IMR-90 (cell line): ENCODE results near the gene GRK5. TPM values are rescaled to one million over a fixed set of nuclear protein-coding genes. Genes with fewer than 3 reads are reported as not detected.
A peak's percentile ranks its signal among the peaks of the same experiment; 100 is the strongest.

Experiments used
- ATAC-seq: fragments of 200-7000 bp; cut with Tn5 transposase; 2 replicates; pipeline ENCODE4 v1.9.1; 2020; ENCODE audit warnings: low read depth, mild to moderate bottlenecking, moderate library complexity
- BruUV-seq: library from RNA; stranded (reverse); fragments of 400-500 nt; replicated peaks from 2 replicates; lab custom pipeline; 2021; lab: Mats Ljungman, UMichigan
- CTCF ChIA-PET: fragments of 300-600 bp; formaldehyde crosslinking; extraction: SDS; loops from one replicate; lab custom pipeline; 2021; ENCODE audit warnings: antibody characterized with exemption; lab: Yijun Ruan, JAX
- POLR2A ChIA-PET: fragments of 300-600 bp; sonication (Branson Sonifier 250); formaldehyde crosslinking; loops from one replicate; lab custom pipeline; 2022; ENCODE audit warnings: antibody characterized with exemption; ENCODE audit not compliant: unreplicated experiment; lab: Charles Lee
- DNase-seq: peaks from one replicate; pipeline ENCODE4 v3.0.0; 2013
- H2AFZ ChIP-seq: replicated peaks from 2 replicates; pipeline ENCODE3; 2013; ENCODE audit warnings: low read length, mild to moderate bottlenecking; ENCODE audit not compliant: poor library complexity
- H2AK5ac ChIP-seq: 2 replicates; pipeline ENCODE4 v1.6.1; 2013; ENCODE audit warnings: low read depth, low read length, inconsistent platforms
- H2AK9ac ChIP-seq: replicated peaks from 2 replicates; pipeline ENCODE3; 2013; ENCODE audit warnings: mild to moderate bottlenecking, low read depth, low read length, moderate library complexity; ENCODE audit not compliant: poor library complexity
- H2BK120ac ChIP-seq: 2 replicates; pipeline ENCODE4 v1.6.1; 2013; ENCODE audit warnings: low read depth, low read length, inconsistent platforms
- H2BK15ac ChIP-seq: 3 replicates; pipeline ENCODE4 v1.6.1; 2013; ENCODE audit warnings: low read depth, low read length, inconsistent platforms
- H2BK20ac ChIP-seq: 2 replicates; pipeline ENCODE4 v1.6.1; 2013; ENCODE audit warnings: low read depth, mild to moderate bottlenecking, inconsistent platforms, low read length, moderate library complexity
- H2BK5ac ChIP-seq: 2 replicates; pipeline ENCODE4 v1.6.1; 2013; ENCODE audit warnings: mild to moderate bottlenecking, low read depth, low read length, inconsistent platforms; ENCODE audit not compliant: poor library complexity, severe bottlenecking
- H3K14ac ChIP-seq: replicated peaks from 2 replicates; pipeline ENCODE4 v1.6.1; 2013; ENCODE audit warnings: low read depth, low read length, inconsistent platforms
- H3K18ac ChIP-seq: 2 replicates; pipeline ENCODE4 v1.6.1; 2013; ENCODE audit warnings: low read depth, low read length, control low read depth
- H3K23ac ChIP-seq: 2 replicates; pipeline ENCODE4 v1.6.1; 2013; ENCODE audit warnings: low read depth, low read length, inconsistent platforms
- H3K27ac ChIP-seq: 2 replicates; pipeline ENCODE4 v1.5.1; 2013; ENCODE audit warnings: mild to moderate bottlenecking, control low read depth, low read length; ENCODE audit not compliant: insufficient read depth
- H3K27me3 ChIP-seq: 2 replicates; pipeline ENCODE4 v1.6.1; 2013; ENCODE audit warnings: low read length; ENCODE audit not compliant: control insufficient read depth, insufficient read depth
- H3K36me3 ChIP-seq: 2 replicates; pipeline ENCODE4 v1.6.1; 2013; ENCODE audit warnings: low read length, mixed read lengths; ENCODE audit not compliant: control insufficient read depth, insufficient read depth
- H3K4ac ChIP-seq: 2 replicates; pipeline ENCODE4 v1.6.1; 2013; ENCODE audit warnings: low read depth, low read length, inconsistent platforms
- H3K4me1 ChIP-seq: 2 replicates; pipeline ENCODE4 v1.6.1; 2013; ENCODE audit warnings: low read length, mixed read lengths; ENCODE audit not compliant: control insufficient read depth, insufficient read depth
- H3K4me2 ChIP-seq: 2 replicates; pipeline ENCODE4 v1.6.1; 2013; ENCODE audit warnings: low read depth, mild to moderate bottlenecking, control low read depth, low read length, moderate library complexity
- H3K4me3 ChIP-seq: 2 replicates; pipeline ENCODE4 v1.5.1; 2013; ENCODE audit warnings: low read depth, mild to moderate bottlenecking, control low read depth, low read length, moderate library complexity; ENCODE audit not compliant: insufficient read depth
- H3K56ac ChIP-seq: 2 replicates; pipeline ENCODE4 v1.6.1; 2013; ENCODE audit warnings: low read length, inconsistent platforms; ENCODE audit not compliant: insufficient read depth; ENCODE audit errors: extremely low read depth
- H3K79me1 ChIP-seq, 2 experiments: 2 replicates each; pipeline ENCODE4 v1.6.1; 2013; ENCODE audit warnings: low read length in 2 of 2, inconsistent platforms in 1 of 2, low read depth in 1 of 2
- H3K9ac ChIP-seq: 2 replicates; pipeline ENCODE4 v1.6.1; 2013; ENCODE audit warnings: low read depth, low read length, control low read depth
- H3K9me1 ChIP-seq: 2 replicates; pipeline ENCODE4 v1.6.1; 2013; ENCODE audit warnings: low read length, inconsistent platforms; ENCODE audit not compliant: insufficient read depth
- H3K9me3 ChIP-seq: 2 replicates; pipeline ENCODE4 v1.6.1; 2013; ENCODE audit warnings: low read length; ENCODE audit not compliant: control insufficient read depth, insufficient read depth
- H4K20me1 ChIP-seq: 2 replicates; pipeline ENCODE4 v1.6.1; 2013; ENCODE audit warnings: low read length, inconsistent platforms; ENCODE audit not compliant: insufficient read depth
- H4K5ac ChIP-seq: 2 replicates; pipeline ENCODE4 v1.6.1; 2013; ENCODE audit warnings: mild to moderate bottlenecking, low read depth, low read length, control low read depth
- H4K8ac ChIP-seq, 2 experiments: 2 replicates each; pipeline ENCODE4 v1.6.1; 2013; ENCODE audit warnings: low read depth in 2 of 2, low read length in 2 of 2, control low read depth in 1 of 2, inconsistent platforms in 1 of 2
- H4K91ac ChIP-seq: 2 replicates; pipeline ENCODE4 v1.6.1; 2013; ENCODE audit warnings: low read depth, low read length, inconsistent platforms; ENCODE audit not compliant: insufficient read depth
- BHLHE40 ChIP-seq: fragments of 150-350 bp; IDR thresholded peaks from 2 replicates; pipeline ENCODE4 v1.6.1; 2016; ENCODE audit warnings: mild to moderate bottlenecking, low read depth, low read length
- CEBPB ChIP-seq: IDR thresholded peaks from 2 replicates; pipeline ENCODE4 v1.6.1; 2012; ENCODE audit warnings: low read depth, low read length, improper control_type of control experiment
- CHD1 ChIP-seq: IDR thresholded peaks from 2 replicates; pipeline ENCODE4 v1.6.1; 2012; ENCODE audit warnings: low read depth, low read length, improper control_type of control experiment
- CTCF ChIP-seq: conservative IDR thresholded peaks from 2 replicates; pipeline ENCODE4 v1.5.1; 2012; ENCODE audit warnings: mild to moderate bottlenecking, low read depth, low read length, improper control_type of control experiment
- ELK1 ChIP-seq: fragments of 150-350 bp; IDR thresholded peaks from 2 replicates; pipeline ENCODE4 v1.6.1; 2016; ENCODE audit warnings: low read depth, mild to moderate bottlenecking, low read length, moderate library complexity, borderline replicate concordance
- FOS ChIP-seq: fragments of 150-350 bp; IDR thresholded peaks from 2 replicates; pipeline ENCODE4 v1.6.1; 2016; ENCODE audit warnings: low read depth, low read length
- MAFK ChIP-seq: IDR thresholded peaks from 2 replicates; pipeline ENCODE4 v1.6.1; 2012; ENCODE audit warnings: low read depth, low read length, improper control_type of control experiment
- MAZ ChIP-seq: IDR thresholded peaks from 2 replicates; pipeline ENCODE4 v1.6.1; 2012; ENCODE audit warnings: low read depth, mild to moderate bottlenecking, low read length, improper control_type of control experiment, moderate library complexity, borderline replicate concordance
- MXI1 ChIP-seq: IDR thresholded peaks from 2 replicates; pipeline ENCODE4 v1.6.1; 2012; ENCODE audit warnings: low read depth, mild to moderate bottlenecking, low read length, moderate library complexity, borderline replicate concordance
- NFE2L2 ChIP-seq: fragments of 150-350 bp; IDR thresholded peaks from 2 replicates; pipeline ENCODE4 v1.6.1; 2016; ENCODE audit warnings: low read depth, mild to moderate bottlenecking, low read length
- POLR2A ChIP-seq: IDR thresholded peaks from 2 replicates; pipeline ENCODE4 v1.6.1; 2012; ENCODE audit warnings: mild to moderate bottlenecking, low read depth, low read length
- RAD21 ChIP-seq: IDR thresholded peaks from 2 replicates; pipeline ENCODE4 v1.6.1; 2012; ENCODE audit warnings: low read length, improper control_type of control experiment
- SMC3 ChIP-seq: fragments of 150-350 bp; IDR thresholded peaks from 2 replicates; pipeline ENCODE4 v1.6.1; 2016; ENCODE audit warnings: low read depth, mild to moderate bottlenecking, antibody characterized with exemption, low read length, moderate library complexity
- WGBS, 2 experiments: methylation state at CpG; one replicate each; pipeline versions ENCODE4 v1.1.5 to v1.1.7; 2013; ENCODE audit warnings: missing lambda C conversion rate in 2 of 2; ENCODE audit not compliant: insufficient read length in 1 of 2; ENCODE audit errors: extremely low coverage in 2 of 2; 5-methylcytosine and 5-hydroxymethylcytosine counted together
- dilution Hi-C: fragments of 300-500 bp; cut with HindIII; formaldehyde crosslinking; loops from one replicate; pipeline ENCODE4 v1.14.3; 2018; ENCODE audit warnings: low sequenced_read_pairs; ENCODE audit not compliant: unreplicated experiment
- in situ Hi-C: fragments of 300-500 bp; cut with MboI; formaldehyde crosslinking; loops from 3 replicates; pipeline ENCODE4 v1.14.3; 2019; ENCODE audit warnings: low sequenced_read_pairs, inconsistent platforms, mixed read lengths
- intact Hi-C: fragments of 100-400 bp; cut with micrococcal nuclease; formaldehyde crosslinking; loops from 2 replicates; pipeline ENCODE4 v1.10.0; 2022
- polyA plus RNA-seq, 3 experiments: library from polyadenylated mRNA; depleted of rRNA; stranded (reverse); fragments of >200 nt; gene quantifications; 2 replicates each; pipeline ENCODE4 v1.2.3, GENCODE V29; 2012; ENCODE audit warnings: low replicate concordance in 1 of 3
- total RNA-seq: library from RNA; depleted of rRNA; stranded (reverse); fragments of >200 nt; gene quantifications from 2 replicates; pipeline ENCODE4 v1.2.3, GENCODE V29; 2012

The GRK5 gene
- total and polyA plus RNA-seq, 2 of the 4 experiments (the other 2 are of a cell fraction), result 12.9 to 16.3 TPM

- intact Hi-C loops (no loop called here), dilution Hi-C loops (no loop called here), in situ Hi-C loops (no loop called here)
- CTCF ChIA-PET, result no interaction called here
- no peak for TF ChIP-seq MAZ
- no peak for TF ChIP-seq POLR2A
- TF ChIP-seq SMC3, result no peak
- no peak for TF ChIP-seq CEBPB
- TF ChIP-seq ELK1, result no peak
- TF ChIP-seq FOS, result no peak
- no peak for TF ChIP-seq CTCF
- TF ChIP-seq CHD1, result no peak
- TF ChIP-seq NFE2L2, result no peak
- TF ChIP-seq BHLHE40, result no peak
- TF ChIP-seq MXI1, result no peak
- no peak for TF ChIP-seq RAD21
- TF ChIP-seq MAFK, result no peak
- H3K14ac ChIP-seq, result no peak overlapping the region
- no peak overlapping the region for H4K91ac ChIP-seq
- no peak overlapping the region for H3K4me3 ChIP-seq
- H4K8ac ChIP-seq, result no peak overlapping the region
- no peak overlapping the region for H4K5ac ChIP-seq
- H3K27me3 ChIP-seq, result no peaks in the 10 kb centered on the region
- no peak overlapping the region for H3K56ac ChIP-seq
- no peak overlapping the region for H2AFZ ChIP-seq
- peaks cover 13 to 74% of the 10 kb centered on the region in 2 experiments; a peak in 3 of 4 replicates for H3K79me1 ChIP-seq
- H2BK15ac ChIP-seq, result no peak overlapping the region
- ATAC-seq, result no peak
- no peak overlapping the region for H3K23ac ChIP-seq
- no peak overlapping the region for H3K4me2 ChIP-seq
- H3K9ac ChIP-seq, result no peak overlapping the region
- peaks cover 7% of the 10 kb centered on the region; the same call in 1 of the 2 replicates for H3K4me1 ChIP-seq
- H3K36me3 ChIP-seq, result peaks cover 20% of the 10 kb centered on the region
- H3K4ac ChIP-seq, result no peak overlapping the region
- H2BK120ac ChIP-seq, result no peak overlapping the region
- peak overlapping the region; percentile 10 for H2AK9ac ChIP-seq
- H4K20me1 ChIP-seq, result peaks cover 59% of the 10 kb centered on the region
- DNase-seq, result no peak
- no peak overlapping the region for H3K18ac ChIP-seq
- H3K9me3 ChIP-seq, result 0 out of 2 replicates have a peak, but pooled peaks cover 2% of the 10 kb centered on the region
- 76% methylated on average over 5 of the region's 14 CpGs; no CpG with 5 or more reads in 1 of the 2 experiments for WGBS, 2 experiments
- BruUV-seq, result no TSS peak
- no peak overlapping the region for H2AK5ac ChIP-seq
- 0 out of 2 replicates have a peak overlapping the region, but pooled peaks have one; percentile 24 for H2BK20ac ChIP-seq
- no peak overlapping the region for H2BK5ac ChIP-seq
- POLR2A ChIA-PET, result no interaction called here
- H3K9me1 ChIP-seq, result peaks cover 10% of the 10 kb centered on the region
- H3K27ac ChIP-seq, result no peak overlapping the region
Observed at GRCh38 chr10:119357412-119358151, 150.2 kb downstream of the GRK5 start.
